Progenitor cell of endocrine pancreas (in vitro differentiated cells): ENCODE data around the gene SLC38A1. TPM values are rescaled to one million over a fixed set of nuclear protein-coding genes. Genes with fewer than 3 reads are reported as not detected.

Experiments used
- DNase-seq: peaks from one replicate; pipeline ENCODE4 v3.0.0; 2021; ENCODE audit warnings: low spot score; ENCODE audit not compliant: unreplicated experiment
- H3K27ac Mint-ChIP-seq: 2 replicates; pipeline ENCODE4 v1.8.0; 2021; ENCODE audit warnings: mild to moderate bottlenecking, moderate library complexity, mixed read lengths
- H3K27me3 Mint-ChIP-seq: 2 replicates; pipeline ENCODE4 v1.8.0; 2021; ENCODE audit warnings: mixed read lengths
- H3K36me3 Mint-ChIP-seq: 2 replicates; pipeline ENCODE4 v1.8.0; 2022; ENCODE audit warnings: mixed read lengths; ENCODE audit not compliant: insufficient read depth
- H3K4me1 Mint-ChIP-seq: 2 replicates; pipeline ENCODE4 v1.8.0; 2021; ENCODE audit warnings: low read depth, mixed read lengths
- H3K4me3 Mint-ChIP-seq: 2 replicates; pipeline ENCODE4 v1.8.0; 2021; ENCODE audit warnings: low read depth, mild to moderate bottlenecking, moderate library complexity, mixed read lengths
- H3K9me3 Mint-ChIP-seq: 2 replicates; pipeline ENCODE4 v1.8.0; 2021; ENCODE audit warnings: low read depth, mixed read lengths
- total RNA-seq: library from RNA; stranded (reverse); gene quantifications from 2 replicates; pipeline ENCODE4 v1.2.1, GENCODE V29; 2021
- TF ChIP-seq, protein P1 (sequence below): fragments of 200-600 bp; sonication (generic); IDR thresholded peaks from one replicate; pipeline ENCODE4 v1.5.0; 2021; ENCODE audit warnings: antibody characterized with exemption, mild to moderate bottlenecking; ENCODE audit not compliant: unreplicated experiment

Gene SLC38A1
- total RNA-seq, 1 donor from 2014 or later: 144 TPM

DNA sequence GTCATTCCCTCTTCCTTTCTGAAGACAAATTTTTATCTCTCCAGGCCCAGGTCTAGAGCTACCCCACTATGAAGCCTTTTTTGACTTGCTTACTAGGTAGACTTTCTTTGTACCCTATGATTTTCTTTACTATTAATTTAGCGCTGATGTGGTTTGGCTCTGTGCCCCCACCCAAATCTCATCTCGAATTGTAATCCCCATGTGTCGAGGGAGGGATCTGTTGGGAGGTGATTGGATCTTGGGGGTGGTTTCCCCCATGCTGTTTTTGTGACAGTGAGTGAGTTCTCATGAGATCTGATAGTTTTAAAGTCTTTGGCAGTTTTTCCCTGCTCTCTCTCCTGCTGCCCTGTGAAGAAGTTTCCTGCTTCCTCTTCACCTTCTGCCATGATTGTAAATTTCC, 118.1 kb downstream of the SLC38A1 start:
- no peaks in the 10 kb centered on the region for H3K36me3 Mint-ChIP-seq
- TF ChIP-seq, protein P1, sequence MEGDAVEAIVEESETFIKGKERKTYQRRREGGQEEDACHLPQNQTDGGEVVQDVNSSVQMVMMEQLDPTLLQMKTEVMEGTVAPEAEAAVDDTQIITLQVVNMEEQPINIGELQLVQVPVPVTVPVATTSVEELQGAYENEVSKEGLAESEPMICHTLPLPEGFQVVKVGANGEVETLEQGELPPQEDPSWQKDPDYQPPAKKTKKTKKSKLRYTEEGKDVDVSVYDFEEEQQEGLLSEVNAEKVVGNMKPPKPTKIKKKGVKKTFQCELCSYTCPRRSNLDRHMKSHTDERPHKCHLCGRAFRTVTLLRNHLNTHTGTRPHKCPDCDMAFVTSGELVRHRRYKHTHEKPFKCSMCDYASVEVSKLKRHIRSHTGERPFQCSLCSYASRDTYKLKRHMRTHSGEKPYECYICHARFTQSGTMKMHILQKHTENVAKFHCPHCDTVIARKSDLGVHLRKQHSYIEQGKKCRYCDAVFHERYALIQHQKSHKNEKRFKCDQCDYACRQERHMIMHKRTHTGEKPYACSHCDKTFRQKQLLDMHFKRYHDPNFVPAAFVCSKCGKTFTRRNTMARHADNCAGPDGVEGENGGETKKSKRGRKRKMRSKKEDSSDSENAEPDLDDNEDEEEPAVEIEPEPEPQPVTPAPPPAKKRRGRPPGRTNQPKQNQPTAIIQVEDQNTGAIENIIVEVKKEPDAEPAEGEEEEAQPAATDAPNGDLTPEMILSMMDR: no peak
- H3K9me3 Mint-ChIP-seq: no peaks in the 10 kb centered on the region
- no peak overlapping the region for H3K4me3 Mint-ChIP-seq
- no peaks in the 10 kb centered on the region for H3K27me3 Mint-ChIP-seq
- H3K27ac Mint-ChIP-seq: no peak overlapping the region
- peaks cover 13% of the 10 kb centered on the region for H3K4me1 Mint-ChIP-seq
- no peak for DNase-seq

DNA sequence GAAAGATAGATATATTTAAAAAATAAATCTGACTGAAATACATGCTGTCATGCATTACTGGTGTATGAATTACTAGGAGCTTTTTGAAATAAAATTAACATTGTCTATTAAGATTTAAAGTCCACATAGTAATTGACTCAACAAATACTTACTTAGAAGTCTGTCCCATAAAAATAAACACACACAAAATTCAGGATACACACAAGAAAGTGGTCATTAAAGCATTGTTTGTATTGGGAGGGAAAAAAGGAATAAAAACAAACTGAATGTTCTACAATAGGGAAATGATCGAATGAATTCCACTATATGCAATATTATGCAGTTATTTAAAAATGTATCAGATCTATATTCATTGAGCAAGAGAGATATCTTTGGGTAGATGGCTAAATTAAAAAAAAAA, 118.9 kb downstream of the SLC38A1 start:
- H3K9me3 Mint-ChIP-seq: no peaks in the 10 kb centered on the region
- no peaks in the 10 kb centered on the region for H3K36me3 Mint-ChIP-seq
- H3K27ac Mint-ChIP-seq: no peak overlapping the region
- DNase-seq: no peak
- TF ChIP-seq, protein P1: no peak
- H3K4me1 Mint-ChIP-seq: peaks cover 13% of the 10 kb centered on the region
- H3K4me3 Mint-ChIP-seq: no peak overlapping the region
- H3K27me3 Mint-ChIP-seq: no peaks in the 10 kb centered on the region

DNA sequence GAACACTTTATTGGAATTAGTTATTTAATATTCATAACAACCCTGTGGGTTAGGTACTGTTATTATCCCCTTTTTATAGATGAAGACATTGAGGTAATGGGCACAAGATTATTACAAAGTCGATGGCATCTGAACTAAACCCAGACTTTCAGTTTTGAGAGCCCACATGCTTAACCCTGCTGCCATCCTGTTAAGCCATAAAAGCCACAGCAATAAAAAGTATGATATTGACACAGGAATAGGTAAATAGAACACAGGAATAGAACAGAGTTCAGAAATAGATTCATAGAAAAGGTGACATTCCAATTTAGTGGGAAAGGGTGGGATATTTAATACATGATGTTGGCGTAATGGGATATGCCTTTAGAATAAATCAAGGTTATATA, 119.8 kb downstream of the SLC38A1 start:
- Mint-ChIP-seq H3K27me3 (no peaks in the 10 kb centered on the region), H3K27ac (no peak overlapping the region), H3K36me3 (no peaks in the 10 kb centered on the region), H3K9me3 (no peaks in the 10 kb centered on the region), H3K4me1 (peaks cover 13% of the 10 kb centered on the region), H3K4me3 (no peak overlapping the region)
- TF ChIP-seq, protein P1: no peak
- no peak for DNase-seq

DNA sequence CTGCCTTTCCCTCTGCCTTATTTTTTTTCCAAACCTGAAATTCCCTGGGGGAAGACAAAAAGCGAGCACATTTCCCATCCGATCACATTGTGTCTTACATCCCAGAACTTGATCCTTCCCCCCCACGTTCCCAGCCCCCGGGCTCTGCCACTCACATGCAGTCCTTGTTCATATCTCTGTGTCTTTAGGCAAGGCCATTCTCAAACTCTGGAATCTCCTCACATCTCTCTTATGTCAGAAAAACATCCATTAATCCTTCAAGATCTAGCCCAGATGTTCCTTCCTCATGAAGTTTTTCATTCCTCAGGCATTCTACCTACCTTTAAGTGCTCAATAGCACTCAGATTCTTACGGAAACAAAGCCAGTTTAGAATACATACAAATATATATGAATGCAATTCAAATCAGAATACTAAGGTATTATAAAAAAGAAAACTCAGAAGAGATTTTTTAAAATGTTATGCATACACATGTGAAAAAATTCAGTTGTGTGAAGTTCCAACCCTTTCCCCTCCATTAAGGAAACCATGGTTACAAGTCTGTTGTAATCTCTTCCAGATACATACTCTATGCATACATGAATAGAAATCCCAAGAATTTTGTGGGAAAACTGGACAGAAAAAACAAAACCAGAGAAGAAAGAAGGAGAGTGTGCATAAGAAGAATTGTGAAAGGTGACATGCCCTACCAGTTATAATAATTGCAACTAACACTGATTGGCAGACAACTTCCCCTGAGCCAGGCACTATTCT, 120.3 kb downstream of the SLC38A1 start:
- TF ChIP-seq, protein P1: no peak
- Mint-ChIP-seq H3K27me3 (no peaks in the 10 kb centered on the region), H3K4me1 (peaks cover 13% of the 10 kb centered on the region), H3K9me3 (no peaks in the 10 kb centered on the region), H3K36me3 (no peaks in the 10 kb centered on the region), H3K4me3 (no peak overlapping the region), H3K27ac (no peak overlapping the region)
- no peak for DNase-seq

DNA sequence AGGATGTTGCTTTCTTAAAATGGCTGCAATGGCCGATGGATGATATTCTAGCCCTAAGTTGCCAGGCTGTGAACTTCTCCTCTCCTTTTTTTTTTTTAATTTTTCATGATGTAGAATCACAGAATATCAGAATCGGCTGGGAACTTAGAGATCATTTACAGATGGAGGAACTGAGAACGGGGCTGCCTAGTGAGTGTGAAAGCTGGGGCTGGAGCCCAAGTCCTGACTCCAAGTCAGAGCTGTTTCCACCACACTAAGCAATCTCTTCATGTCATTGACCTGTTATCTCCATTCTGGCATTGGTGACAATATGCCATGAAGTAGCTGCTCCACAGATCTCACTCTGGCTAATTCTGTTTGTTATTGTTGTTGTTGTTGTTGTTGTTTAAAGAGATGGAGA, 121.7 kb downstream of the SLC38A1 start:
- DNase-seq: no peak
- no peaks in the 10 kb centered on the region for H3K27me3 Mint-ChIP-seq
- no peak overlapping the region for H3K4me3 Mint-ChIP-seq
- no peaks in the 10 kb centered on the region for H3K9me3 Mint-ChIP-seq
- no peaks in the 10 kb centered on the region for H3K36me3 Mint-ChIP-seq
- TF ChIP-seq, protein P1: no peak
- peaks cover 13% of the 10 kb centered on the region for H3K4me1 Mint-ChIP-seq
- no peak overlapping the region for H3K27ac Mint-ChIP-seq
